Measurements from ENCODE around the gene ADGRG4.
"Not testable (repeated sequence)": the region's sequence is repeated elsewhere in the genome, so short reads cannot be mapped to it uniquely, and the experiment has no call there.

The ADGRG4 gene, protein sequence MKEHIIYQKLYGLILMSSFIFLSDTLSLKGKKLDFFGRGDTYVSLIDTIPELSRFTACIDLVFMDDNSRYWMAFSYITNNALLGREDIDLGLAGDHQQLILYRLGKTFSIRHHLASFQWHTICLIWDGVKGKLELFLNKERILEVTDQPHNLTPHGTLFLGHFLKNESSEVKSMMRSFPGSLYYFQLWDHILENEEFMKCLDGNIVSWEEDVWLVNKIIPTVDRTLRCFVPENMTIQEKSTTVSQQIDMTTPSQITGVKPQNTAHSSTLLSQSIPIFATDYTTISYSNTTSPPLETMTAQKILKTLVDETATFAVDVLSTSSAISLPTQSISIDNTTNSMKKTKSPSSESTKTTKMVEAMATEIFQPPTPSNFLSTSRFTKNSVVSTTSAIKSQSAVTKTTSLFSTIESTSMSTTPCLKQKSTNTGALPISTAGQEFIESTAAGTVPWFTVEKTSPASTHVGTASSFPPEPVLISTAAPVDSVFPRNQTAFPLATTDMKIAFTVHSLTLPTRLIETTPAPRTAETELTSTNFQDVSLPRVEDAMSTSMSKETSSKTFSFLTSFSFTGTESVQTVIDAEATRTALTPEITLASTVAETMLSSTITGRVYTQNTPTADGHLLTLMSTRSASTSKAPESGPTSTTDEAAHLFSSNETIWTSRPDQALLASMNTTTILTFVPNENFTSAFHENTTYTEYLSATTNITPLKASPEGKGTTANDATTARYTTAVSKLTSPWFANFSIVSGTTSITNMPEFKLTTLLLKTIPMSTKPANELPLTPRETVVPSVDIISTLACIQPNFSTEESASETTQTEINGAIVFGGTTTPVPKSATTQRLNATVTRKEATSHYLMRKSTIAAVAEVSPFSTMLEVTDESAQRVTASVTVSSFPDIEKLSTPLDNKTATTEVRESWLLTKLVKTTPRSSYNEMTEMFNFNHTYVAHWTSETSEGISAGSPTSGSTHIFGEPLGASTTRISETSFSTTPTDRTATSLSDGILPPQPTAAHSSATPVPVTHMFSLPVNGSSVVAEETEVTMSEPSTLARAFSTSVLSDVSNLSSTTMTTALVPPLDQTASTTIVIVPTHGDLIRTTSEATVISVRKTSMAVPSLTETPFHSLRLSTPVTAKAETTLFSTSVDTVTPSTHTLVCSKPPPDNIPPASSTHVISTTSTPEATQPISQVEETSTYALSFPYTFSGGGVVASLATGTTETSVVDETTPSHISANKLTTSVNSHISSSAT (N-terminal part only)

GRCh38 chrX:136300721-136301120 lies at the start of gene ADGRG4:
ADGRG4 (plus strand) TSS chrX:136300963; CDS start chrX:136308778, 7,815 bp downstream.
- not testable (repeated sequence) for DNase-seq

DNA sequence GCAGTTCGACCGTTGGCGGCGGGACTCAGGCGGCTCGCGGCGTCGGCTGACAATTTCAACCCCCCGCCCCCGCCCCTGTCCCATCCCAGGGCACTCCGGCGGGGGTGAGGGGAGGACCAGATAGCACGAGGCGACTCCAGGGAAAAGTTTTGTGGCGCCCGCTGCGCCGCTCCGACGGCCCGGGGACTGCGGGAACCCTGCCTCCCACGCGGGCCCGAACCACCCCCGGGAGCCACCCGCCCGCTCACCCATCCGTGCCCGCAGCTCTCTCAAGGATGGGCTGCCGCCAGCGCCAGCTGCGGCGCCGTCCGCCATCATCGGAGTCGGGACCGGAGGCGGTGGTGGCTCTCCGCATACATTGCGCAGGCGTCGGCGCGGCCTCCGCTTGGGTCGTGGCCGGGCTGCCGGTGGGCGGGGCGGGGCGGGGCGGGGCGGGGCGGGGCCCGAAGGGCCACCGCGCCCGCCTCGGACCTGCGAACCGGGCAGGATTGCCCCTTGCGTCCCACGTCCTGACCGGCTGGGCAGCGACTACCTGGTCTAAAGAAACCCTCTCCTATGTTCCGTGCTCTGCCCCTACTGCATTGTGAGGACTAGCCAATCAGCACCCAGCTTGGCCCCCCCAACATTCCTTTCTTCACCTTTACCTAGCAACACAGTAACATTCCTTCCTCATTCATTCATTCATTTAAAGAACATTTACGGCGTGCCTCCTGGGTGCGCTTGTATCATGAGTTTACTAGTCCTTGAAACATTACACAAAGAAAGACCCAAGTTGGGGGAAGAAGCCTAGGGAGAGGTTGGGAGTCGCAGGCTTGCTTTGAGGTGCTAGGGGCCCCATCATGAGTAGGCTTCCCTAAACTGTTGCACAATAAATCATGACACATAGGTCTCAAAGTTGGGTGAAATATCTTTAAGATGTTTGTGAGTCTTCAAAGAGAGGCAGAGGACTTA lies 49.4 kb upstream of the ADGRG4 start, which contains the start of gene MAP7D3:
Gene MAP7D3 (minus strand): TSS at position 360 of the 951 bp plus-strand sequence. CDS start 42 bp downstream, at position 318.
- DNase-seq, result no peak

DNA sequence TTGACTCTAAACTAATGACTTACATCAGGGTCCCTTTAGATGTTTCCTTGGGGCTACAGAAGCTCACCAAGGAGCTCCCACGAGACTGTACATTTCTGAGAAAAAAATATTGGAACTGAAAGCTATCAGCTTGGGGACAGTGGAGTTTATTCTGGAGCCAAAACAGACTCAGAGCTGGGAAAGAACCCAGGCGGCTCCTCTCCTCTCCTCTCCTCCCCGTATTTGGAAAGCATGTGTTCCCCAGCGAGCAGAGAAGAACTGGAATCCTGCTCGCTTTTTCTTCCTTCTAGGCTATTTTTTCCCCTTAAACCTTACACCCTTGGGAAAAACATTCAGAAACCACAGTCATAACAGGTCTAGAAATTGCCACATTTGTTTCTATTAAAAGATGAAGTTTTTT lies 45.2 kb upstream of the ADGRG4 start:
- no peak for DNase-seq

- DNase-seq, result no peak
Observed at GRCh38 chrX:136256026-136256425, 44.7 kb upstream of the ADGRG4 start.

GRCh38 chrX:136258951-136259350 lies 41.8 kb upstream of the ADGRG4 start:
- no peak for DNase-seq

- no peak for DNase-seq
Observed at GRCh38 chrX:136259543-136259942, 41.2 kb upstream of the ADGRG4 start.

DNA sequence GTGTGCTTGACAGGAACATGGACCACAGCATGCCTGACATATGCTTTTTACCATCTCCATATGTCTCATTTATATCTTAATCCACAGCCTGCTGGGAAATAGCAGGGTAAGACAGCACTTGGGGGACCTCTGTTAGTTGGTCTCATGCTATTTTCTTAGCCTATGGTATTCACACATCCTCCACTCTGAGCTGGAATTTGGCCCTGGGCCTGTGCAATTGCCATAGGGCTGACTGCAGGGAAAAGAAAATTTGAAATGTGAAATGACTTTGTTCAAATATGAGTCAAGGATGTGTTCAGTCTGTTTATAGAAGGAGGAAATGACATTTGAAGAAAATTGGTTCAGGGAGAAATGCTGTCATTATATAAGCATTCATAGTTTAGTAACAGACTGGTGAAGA lies 40.0 kb upstream of the ADGRG4 start:
- no peak for DNase-seq

DNA sequence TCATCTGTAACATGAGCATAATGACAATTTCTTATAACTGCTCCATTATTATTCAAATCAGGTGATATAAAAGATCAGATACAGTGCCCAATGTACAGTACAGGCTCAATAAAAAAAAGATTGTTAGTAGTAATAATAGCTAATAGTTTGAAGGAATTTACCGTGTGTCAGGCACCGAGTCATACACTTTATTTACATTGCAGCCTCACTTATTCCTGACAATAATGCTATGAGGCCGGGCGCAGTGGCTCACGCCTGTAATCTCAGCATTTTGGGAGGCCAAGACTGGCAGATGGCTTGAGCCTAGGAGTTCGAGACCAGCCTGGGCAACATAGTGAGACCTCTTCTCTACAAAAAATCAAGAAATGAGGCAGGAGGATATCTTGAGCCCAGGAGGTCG lies 39.4 kb upstream of the ADGRG4 start:
- DNase-seq, result no peak

- no peak for DNase-seq
Observed at GRCh38 chrX:136262243-136262642, 38.5 kb upstream of the ADGRG4 start.

- DNase-seq, result no peak
Observed at GRCh38 chrX:136262812-136263315, 37.9 kb upstream of the ADGRG4 start.

GRCh38 chrX:136266828-136267227 lies 33.9 kb upstream of the ADGRG4 start:
- no peak for DNase-seq

DNA sequence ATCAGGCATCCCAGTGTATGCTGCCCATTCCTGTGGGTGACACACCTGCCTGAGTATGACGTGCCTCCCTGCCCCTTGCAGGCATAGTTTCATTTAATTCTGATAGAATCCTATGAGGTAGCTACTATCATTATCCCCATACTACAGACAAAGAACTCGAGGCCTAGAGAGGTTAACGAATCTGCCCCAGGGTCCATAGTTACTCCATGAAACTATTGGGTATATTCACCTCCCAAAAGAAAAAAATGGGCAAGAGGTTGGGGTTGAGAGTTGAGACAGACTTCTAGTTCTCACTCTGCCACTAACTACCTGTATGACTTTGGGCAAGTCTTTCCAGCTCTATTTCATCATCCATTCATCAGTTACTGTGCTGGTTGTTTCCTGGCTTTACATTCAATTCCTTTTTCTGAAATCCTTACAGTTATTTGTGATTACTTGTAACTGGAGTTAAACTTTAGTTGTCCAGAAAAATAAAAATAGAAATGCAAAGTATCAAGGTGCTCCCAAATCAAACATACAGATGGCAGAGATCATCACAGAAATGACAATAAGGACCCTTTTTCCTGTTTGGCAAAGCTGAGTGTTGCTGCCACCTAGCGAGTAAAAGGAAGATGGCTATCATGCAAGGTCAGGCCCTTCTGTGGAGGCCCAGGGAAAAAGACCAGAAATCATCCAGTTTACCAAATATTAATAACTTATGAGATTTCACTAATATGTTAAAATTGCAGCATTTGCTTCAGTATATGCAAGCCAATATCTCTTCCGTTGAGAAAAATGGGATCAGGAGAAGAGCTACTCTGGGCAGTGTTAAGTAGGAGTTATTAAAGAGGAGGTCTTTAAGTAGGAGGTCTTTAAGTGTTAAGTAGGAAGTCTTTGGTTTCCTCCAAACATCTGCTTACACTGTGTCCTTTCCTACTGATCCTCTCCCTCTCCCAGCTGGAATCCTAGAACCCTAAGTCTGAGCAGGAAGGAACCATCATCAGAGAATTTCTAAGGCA lies 32.4 kb upstream of the ADGRG4 start:
- DNase-seq, result no peak

DNA sequence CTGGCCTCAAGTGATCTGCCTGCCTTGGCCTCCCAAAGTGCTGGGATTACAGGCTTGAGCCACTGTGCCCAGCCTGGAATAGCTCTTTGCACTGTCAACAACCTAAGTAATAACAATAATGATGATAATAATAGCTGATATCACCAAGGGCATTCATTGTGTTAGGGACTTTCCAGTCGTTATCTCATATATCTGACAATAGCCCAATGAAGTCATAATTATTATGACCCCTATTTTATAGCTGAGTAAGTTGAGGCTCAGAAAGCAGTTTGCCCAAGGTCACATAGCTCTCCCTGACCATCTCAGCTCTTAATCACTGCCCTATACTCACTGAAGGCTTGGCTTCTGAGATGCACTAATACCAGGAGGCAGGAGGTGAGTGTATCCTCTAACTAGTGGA lies 30.8 kb upstream of the ADGRG4 start:
- no peak for DNase-seq

DNA sequence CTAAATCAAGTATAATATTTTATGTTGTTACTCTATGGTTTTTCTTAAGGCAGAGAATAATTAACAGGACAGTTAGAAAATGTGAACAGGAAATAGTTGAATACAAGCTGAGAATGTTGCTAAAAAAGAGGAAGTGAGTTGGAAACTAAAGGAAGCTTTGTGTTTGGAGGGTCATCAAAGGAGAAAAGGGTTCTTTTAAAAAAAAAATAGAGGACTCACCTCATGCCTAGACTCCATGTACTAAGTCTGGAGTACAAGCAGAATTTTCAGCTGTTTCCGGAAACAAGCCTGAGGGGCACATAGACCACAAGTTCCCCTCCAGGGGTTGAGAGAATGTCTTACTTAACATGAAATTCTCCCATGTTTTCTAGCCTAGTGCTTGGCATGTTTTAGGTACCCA lies 29.5 kb upstream of the ADGRG4 start:
- DNase-seq, result no peak

GRCh38 chrX:136272325-136272724 lies 28.4 kb upstream of the ADGRG4 start:
- DNase-seq, result no peak

- DNase-seq, result no peak
Observed at GRCh38 chrX:136273986-136274385, 26.8 kb upstream of the ADGRG4 start.

DNA sequence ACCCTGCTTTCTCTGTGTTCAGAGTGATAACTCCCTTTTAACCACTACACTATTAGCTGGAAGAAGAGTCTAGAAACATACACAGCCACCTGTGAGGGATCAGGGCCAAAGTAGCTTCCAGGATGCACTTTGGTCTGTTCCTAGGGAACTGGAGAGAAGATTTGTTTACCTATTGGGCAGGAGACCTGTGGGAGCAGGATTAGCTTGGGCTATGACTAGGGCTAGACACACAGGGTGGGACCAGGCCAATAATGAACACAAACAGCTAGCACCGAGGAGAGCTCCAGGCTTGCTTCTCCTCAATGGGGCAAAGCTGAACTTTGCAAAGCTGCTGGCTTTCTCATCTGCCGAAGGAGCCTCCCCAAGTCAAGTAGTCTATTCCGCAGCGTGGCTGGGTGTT lies 25.2 kb upstream of the ADGRG4 start:
- no peak for DNase-seq

DNA sequence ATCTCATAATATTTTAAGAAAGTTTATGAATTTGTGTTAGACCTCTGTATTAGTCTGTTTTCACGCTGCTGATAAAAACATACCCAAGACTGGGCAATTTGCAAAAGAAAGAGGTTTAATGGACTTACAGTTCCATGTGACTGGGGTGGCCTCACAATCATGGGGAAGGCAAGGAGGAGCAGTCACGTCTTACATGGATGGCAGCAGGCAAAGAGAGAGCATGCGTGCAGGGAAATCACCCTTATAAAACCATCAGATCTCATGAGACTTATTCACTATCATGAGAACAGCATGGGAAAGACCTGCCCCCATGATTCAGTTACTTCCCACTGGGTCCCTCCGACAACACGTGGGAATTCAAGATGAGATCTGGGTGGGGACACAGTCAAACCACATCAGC lies 14.4 kb upstream of the ADGRG4 start:
- DNase-seq, result not testable (repeated sequence)

DNA sequence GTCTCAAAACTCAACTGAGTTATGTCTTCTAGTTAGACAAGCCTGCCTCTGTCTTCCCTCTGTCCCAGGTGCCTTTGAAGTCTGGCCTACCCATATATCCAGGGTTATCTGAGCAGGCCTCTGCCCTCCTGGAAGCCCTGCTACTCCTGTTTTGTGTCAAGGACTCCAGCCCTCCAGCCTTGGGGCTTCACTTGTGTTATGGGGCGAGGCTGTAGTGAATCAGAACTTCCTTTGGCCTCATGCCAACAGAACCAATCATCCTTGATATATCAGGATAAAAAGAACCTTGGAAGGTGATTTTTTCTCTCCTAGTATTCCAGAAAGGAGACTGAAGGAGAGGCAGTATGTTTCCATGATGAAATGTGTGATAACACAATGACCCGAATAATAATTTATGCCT lies 8.9 kb upstream of the ADGRG4 start:
- no peak for DNase-seq

- no peak for DNase-seq
Observed at GRCh38 chrX:136292656-136293055, 8.1 kb upstream of the ADGRG4 start.

Data from NCI-H2107 (cell line).